OCI-LY3 (cell line): ENCODE measurements around the gene STAT6.

Source experiments
- H2AFZ ChIP-seq: fragments of 200-600, 300-600 bp; shearing (Covaris generic); 2 replicates; pipeline ENCODE4 v1.6.0; 2014; ENCODE audit warnings: antibody characterized with exemption, low read depth, low read length
- H3K27ac ChIP-seq: fragments of 200-600, 300-600 bp; sonication (generic); 2 replicates; pipeline ENCODE4 v1.5.1; 2014; ENCODE audit warnings: mild to moderate bottlenecking, low read length, moderate library complexity, mixed read lengths
- H3K27me3 ChIP-seq: fragments of 200-600, 300-600 bp; sonication (generic); 2 replicates; pipeline ENCODE4 v1.6.1; 2014; ENCODE audit warnings: low read depth, low read length, mixed read lengths
- H3K36me3 ChIP-seq: fragments of 200-600, 300-600 bp; sonication (generic); replicated peaks from 2 replicates; pipeline ENCODE3; 2014; ENCODE audit warnings: low read depth, low read length, mixed read lengths
- H3K4me1 ChIP-seq: fragments of 300-600, 200-600 bp; sonication (generic); 2 replicates; pipeline ENCODE4 v1.6.1; 2014; ENCODE audit warnings: low read length, mixed read lengths
- H3K4me2 ChIP-seq: fragments of 200-600, 300-600 bp; sonication (generic); 2 replicates; pipeline ENCODE4 v1.6.1; 2014; ENCODE audit warnings: low read length, mixed read lengths
- H3K4me3 ChIP-seq: fragments of 300-600, 200-600 bp; sonication (generic); 2 replicates; pipeline ENCODE4 v1.5.1; 2014; ENCODE audit warnings: antibody characterized with exemption, mild to moderate bottlenecking, low read length, moderate library complexity
- H3K79me2 ChIP-seq: fragments of 300-600, 200-600 bp; shearing (Covaris generic); 2 replicates; pipeline ENCODE4 v1.6.1; 2014; ENCODE audit warnings: mild to moderate bottlenecking, low read length, mixed read lengths
- H3K9ac ChIP-seq: fragments of 300-600, 200-600 bp; shearing (Covaris generic); 2 replicates; pipeline ENCODE4 v1.6.0; 2014; ENCODE audit warnings: mild to moderate bottlenecking, low read length, moderate library complexity
- H3K9me3 ChIP-seq: fragments of 200-600, 300-600 bp; shearing (Covaris generic); 2 replicates; pipeline ENCODE4 v1.6.1; 2014; ENCODE audit warnings: low read length, mixed read lengths; ENCODE audit not compliant: insufficient read depth
- H4K20me1 ChIP-seq: fragments of 200-600, 300-600 bp; sonication (generic); 2 replicates; pipeline ENCODE4 v1.6.1; 2016; ENCODE audit warnings: low read length, mixed read lengths; ENCODE audit not compliant: insufficient read depth
- CTCF ChIP-seq: fragments of 200-600, 300-600 bp; sonication (generic); IDR thresholded peaks from 2 replicates; pipeline ENCODE4 v1.5.1; 2014; ENCODE audit warnings: antibody characterized with exemption, low read length, low read depth
- EZH2phosphoT487 ChIP-seq: fragments of 200-600 bp; shearing (Covaris generic); IDR thresholded peaks from 2 replicates; pipeline ENCODE4 v1.6.1; 2018; ENCODE audit warnings: antibody characterized with exemption, mixed run types, low read depth

The STAT6 gene

GRCh38 chr12:57158665-57159064 lies 47.5 kb upstream of the STAT6 start:
- Histone ChIP-seq H3K36me3 (no peaks in the 10 kb centered on the region), H3K27ac (no peak overlapping the region)

GRCh38 chr12:57158186-57158585 lies 47.0 kb upstream of the STAT6 start:
- Histone ChIP-seq H3K4me3 (no peak overlapping the region), H3K27me3 (no peaks in the 10 kb centered on the region), H3K9me3 (no peaks in the 10 kb centered on the region), H3K9ac (no peak overlapping the region), H3K79me2 (no peaks in the 10 kb centered on the region), H3K4me1 (peaks cover 31% of the 10 kb centered on the region), H3K4me2 (no peak overlapping the region), H3K36me3 (no peaks in the 10 kb centered on the region), H2AFZ (no peak overlapping the region), H4K20me1 (no peaks in the 10 kb centered on the region), H3K27ac (no peak overlapping the region)
- TF ChIP-seq CTCF (no peak), EZH2phosphoT487 (no peak)

More at GRCh38 chr12:57158665-57159064, 47.5 kb upstream of the STAT6 start:
- H3K27me3 ChIP-seq, result no peaks in the 10 kb centered on the region
- no peak overlapping the region for H3K9ac ChIP-seq
- no peak for TF ChIP-seq CTCF
- TF ChIP-seq EZH2phosphoT487, result no peak
- peaks cover 33% of the 10 kb centered on the region for H3K4me1 ChIP-seq
- no peaks in the 10 kb centered on the region for H3K9me3 ChIP-seq
- no peak overlapping the region for H2AFZ ChIP-seq
- no peaks in the 10 kb centered on the region for H3K79me2 ChIP-seq
- no peaks in the 10 kb centered on the region for H4K20me1 ChIP-seq
- H3K4me3 ChIP-seq, result no peak overlapping the region
- no peak overlapping the region for H3K4me2 ChIP-seq

GRCh38 chr12:57157588-57158173 lies 46.5 kb upstream of the STAT6 start:
- Histone ChIP-seq H3K79me2 (no peaks in the 10 kb centered on the region), H3K4me2 (no peak overlapping the region), H4K20me1 (no peaks in the 10 kb centered on the region), H3K36me3 (no peaks in the 10 kb centered on the region), H3K27me3 (no peaks in the 10 kb centered on the region), H3K4me1 (peaks cover 26% of the 10 kb centered on the region), H3K9ac (no peak overlapping the region), H3K27ac (no peak overlapping the region), H3K4me3 (no peak overlapping the region), H3K9me3 (no peaks in the 10 kb centered on the region), H2AFZ (no peak overlapping the region)
- TF ChIP-seq CTCF (no peak), EZH2phosphoT487 (no peak)

- no peaks in the 10 kb centered on the region for H3K27me3 ChIP-seq
- no peak overlapping the region for H3K4me3 ChIP-seq
- H3K4me1 ChIP-seq, result peaks cover 20% of the 10 kb centered on the region
- H3K4me2 ChIP-seq, result no peak overlapping the region
- H3K9ac ChIP-seq, result no peak overlapping the region
- no peak overlapping the region for H2AFZ ChIP-seq
- TF ChIP-seq EZH2phosphoT487 (no peak), CTCF (no peak)
- H3K36me3 ChIP-seq, result no peaks in the 10 kb centered on the region
- H3K79me2 ChIP-seq, result no peaks in the 10 kb centered on the region
- H3K27ac ChIP-seq, result no peak overlapping the region
- H4K20me1 ChIP-seq, result no peaks in the 10 kb centered on the region
- no peaks in the 10 kb centered on the region for H3K9me3 ChIP-seq
These were observed 45.7 kb upstream of the STAT6 start for GRCh38 chr12:57156701-57157403.
